Retinal pigment epithelial cell (primary cell): ENCODE measurements around the gene STARD9.

Experiments
- DNase-seq: peaks from one replicate; pipeline ENCODE4 v3.0.0-alpha.2; 2010; ENCODE audit warnings: low read depth
- H3K4me3 ChIP-seq: 2 replicates; pipeline ENCODE4 v1.5.1; 2011; ENCODE audit warnings: mild to moderate bottlenecking, low read length, control low read depth, moderate library complexity
- TF ChIP-seq, protein P1 (sequence below): conservative IDR thresholded peaks from 2 replicates; pipeline ENCODE4 v1.5.1; 2011; ENCODE audit warnings: low read depth, low read length, control low read depth, inconsistent platforms

The STARD9 gene

DNA sequence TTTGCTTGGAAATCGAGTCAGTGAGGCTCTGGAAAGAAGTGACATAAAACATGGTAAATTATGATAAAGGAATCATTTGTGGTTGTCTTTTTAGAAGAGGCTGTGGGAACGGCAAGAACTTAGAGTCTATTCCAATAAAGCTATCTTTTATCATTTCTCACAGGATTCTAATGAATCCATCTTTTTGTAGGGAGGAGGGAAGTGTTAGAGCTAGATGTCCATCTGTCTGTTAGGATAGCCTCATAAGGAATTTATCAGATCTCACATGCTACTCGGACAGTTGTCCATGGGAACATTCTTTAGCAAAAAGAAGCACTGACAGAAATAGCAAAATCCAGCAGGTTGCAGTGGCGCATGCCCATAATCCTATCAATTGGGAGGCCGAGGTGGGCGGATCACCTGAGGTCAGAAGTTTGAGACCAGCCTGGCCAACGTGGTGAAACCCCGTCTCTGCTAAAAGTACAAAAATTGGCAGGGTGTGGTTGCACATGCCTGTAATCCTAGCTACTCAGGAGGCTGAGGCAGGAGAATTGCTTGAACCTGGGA lies 37.0 kb downstream of the STARD9 start:
- no peak for DNase-seq
- TF ChIP-seq, protein P1, sequence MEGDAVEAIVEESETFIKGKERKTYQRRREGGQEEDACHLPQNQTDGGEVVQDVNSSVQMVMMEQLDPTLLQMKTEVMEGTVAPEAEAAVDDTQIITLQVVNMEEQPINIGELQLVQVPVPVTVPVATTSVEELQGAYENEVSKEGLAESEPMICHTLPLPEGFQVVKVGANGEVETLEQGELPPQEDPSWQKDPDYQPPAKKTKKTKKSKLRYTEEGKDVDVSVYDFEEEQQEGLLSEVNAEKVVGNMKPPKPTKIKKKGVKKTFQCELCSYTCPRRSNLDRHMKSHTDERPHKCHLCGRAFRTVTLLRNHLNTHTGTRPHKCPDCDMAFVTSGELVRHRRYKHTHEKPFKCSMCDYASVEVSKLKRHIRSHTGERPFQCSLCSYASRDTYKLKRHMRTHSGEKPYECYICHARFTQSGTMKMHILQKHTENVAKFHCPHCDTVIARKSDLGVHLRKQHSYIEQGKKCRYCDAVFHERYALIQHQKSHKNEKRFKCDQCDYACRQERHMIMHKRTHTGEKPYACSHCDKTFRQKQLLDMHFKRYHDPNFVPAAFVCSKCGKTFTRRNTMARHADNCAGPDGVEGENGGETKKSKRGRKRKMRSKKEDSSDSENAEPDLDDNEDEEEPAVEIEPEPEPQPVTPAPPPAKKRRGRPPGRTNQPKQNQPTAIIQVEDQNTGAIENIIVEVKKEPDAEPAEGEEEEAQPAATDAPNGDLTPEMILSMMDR, result no peak

DNA sequence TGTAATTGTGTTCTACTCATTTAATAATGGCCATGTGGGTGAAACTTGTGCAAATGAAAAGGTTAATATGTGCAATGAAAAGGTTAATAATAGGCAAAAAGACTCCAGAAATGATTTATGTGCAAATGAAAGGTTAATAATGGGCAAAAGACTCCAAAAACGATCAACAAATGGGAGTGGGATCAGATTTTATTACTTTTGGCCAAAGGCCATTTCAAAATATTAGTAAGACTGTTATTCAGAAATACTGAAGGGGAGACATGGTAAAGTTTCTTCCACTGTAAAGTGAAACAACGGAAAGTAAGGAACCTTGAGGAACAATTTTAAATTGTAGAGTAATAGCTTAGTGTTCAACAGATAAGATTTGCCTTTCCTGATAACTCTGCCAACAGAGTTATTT lies 40.7 kb downstream of the STARD9 start:
- TF ChIP-seq, protein P1, result no peak
- DNase-seq, result no peak

More for the DNA sequence above, 37.0 kb downstream of the STARD9 start:
- H3K4me3 ChIP-seq, result no peak overlapping the region

DNA sequence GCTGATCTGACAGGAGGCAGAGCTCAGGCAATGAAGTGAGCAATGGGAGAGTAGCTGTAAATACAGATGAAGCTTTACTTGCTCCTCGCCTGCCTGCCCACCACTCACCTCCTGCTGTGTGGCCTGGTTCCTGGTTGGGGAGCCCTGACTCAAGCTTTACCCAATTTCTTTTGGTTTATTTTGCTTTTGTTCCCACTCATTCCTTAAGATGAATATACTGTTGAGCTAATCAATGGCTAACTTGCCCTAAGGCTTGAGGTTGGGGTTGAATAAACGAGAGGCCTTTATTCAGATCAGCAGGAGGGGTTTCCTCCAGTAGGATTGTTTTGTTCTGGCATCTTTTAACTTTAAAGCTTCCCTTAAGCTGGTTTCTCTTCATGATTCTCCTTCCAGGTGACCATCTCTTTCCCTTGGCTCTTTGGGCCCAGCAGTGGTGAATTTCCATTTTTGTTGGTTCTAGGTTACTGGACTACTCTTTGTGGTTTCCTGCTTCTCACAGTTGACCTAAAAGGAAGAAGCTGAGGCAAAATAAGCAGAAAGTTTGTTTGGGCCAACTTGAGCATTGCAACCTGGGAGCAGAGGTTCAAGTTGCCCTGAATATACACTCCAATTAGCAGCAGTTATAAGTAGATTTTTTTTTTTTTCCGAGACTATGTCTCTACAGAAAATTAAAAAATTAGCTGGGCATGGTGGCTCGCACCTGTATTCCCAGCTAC lies 44.4 kb downstream of the STARD9 start:
- no peak overlapping the region for H3K4me3 ChIP-seq
- no peak for DNase-seq
- TF ChIP-seq, protein P1, result no peak

More for the DNA sequence above, 40.7 kb downstream of the STARD9 start:
- H3K4me3 ChIP-seq, result no peak overlapping the region

DNA sequence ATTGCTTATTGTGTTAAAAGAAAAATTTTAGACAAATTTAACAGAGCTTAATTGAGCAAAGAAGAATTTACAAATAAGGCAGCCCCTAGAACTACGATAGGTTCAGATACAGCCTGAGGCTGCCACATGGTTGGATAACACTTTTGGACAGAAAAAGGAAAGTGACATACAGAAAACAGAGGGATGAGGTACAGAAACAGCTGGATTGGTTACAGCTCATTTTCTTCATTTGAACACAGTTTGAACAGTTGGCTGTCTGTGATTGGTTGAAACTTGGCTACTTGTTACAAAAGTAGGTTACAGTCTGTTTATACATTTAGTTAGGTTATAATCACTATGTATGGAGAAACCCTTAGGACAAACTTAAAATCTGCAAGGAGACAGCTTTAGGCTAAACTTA lies 46.0 kb downstream of the STARD9 start:
- no peak for DNase-seq
- no peak overlapping the region for H3K4me3 ChIP-seq
- TF ChIP-seq, protein P1, result no peak

DNA sequence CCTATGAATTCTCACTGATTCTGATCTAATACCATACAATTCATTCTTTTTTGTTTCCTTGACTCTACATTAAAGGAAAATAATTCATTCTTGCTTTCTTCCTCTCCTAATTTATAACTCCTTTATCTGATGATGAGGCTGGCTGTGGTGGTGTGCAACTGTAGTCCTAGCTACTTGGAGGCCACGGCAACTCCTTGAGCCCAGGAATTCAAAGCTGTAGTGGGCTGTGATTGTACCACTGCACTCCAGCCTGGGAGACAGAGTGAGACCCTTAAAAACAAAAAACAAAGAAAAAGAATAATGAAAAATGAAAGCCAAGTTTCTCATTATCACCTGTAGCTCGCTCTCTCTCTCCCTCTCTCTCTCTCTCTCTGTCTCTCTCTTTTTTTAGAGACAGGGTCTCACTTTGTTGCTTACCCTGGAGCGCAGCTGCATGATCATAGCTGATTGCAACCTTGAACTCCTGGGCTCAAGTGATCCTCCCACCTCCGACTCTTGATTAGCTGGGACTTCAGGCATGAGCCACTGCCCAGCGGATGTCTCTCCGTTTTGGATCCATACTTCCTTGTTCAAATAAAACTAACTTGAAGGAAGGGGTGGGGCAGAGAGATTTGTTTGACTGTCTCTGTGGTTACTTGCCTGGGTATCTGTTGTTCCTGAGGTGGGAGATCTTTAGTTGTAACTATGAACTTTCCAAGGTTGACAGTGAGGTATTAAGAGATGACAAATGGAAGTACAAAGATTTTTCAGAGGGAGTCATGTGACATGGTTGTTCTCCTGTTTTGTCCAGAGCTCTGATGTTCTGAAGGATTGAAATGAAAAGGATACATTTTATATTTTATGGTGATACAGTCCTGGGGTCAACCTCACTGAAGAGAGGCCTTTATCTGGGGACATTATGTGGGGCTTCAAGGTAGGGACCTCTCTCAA lies 46.9 kb downstream of the STARD9 start:
- TF ChIP-seq, protein P1, result no peak
- no peak for DNase-seq
- H3K4me3 ChIP-seq, result no peak overlapping the region

DNA sequence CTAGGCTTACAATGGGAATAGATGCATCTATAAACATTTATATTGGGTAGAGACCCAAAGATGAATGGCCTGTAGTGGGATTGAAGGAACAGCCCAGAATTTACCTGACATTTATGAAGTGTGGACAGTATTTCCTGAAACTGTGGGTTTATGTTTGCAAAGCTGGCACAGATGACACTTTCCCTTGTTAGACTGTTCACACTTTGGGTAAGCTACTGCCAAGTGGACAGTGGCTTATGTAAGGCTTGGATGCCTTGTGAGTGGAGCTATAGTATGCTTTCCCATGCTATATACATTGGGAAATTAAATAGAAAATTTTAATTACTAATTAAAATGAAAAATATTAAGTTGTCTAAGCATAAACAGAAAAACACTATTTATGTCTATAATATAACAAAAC lies 48.5 kb downstream of the STARD9 start:
- TF ChIP-seq, protein P1, result no peak
- H3K4me3 ChIP-seq, result no peak overlapping the region
- DNase-seq, result no peak
